GM21367 (cell line): ENCODE data around the gene INO80.

ENCODE experiments used
- ATAC-seq: cut with Tn5 transposase; IDR thresholded peaks from one replicate; pipeline ENCODE4 v1.9.1; 2021; ENCODE audit not compliant: unreplicated experiment

The INO80 gene

GRCh38 chr15:41047474-41047873 lies 68.6 kb downstream of the INO80 start:
- ATAC-seq: no peak

- no peak for ATAC-seq
These were observed 72.7 kb downstream of the INO80 start for GRCh38 chr15:41043276-41043951.

GRCh38 chr15:41042851-41043250 lies 73.2 kb downstream of the INO80 start:
- no peak for ATAC-seq

- ATAC-seq: no peak
These were observed 77.0 kb downstream of the INO80 start for GRCh38 chr15:41039121-41039520.

GRCh38 chr15:41032079-41032328 lies 84.1 kb downstream of the INO80 start:
- ATAC-seq: no peak

GRCh38 chr15:41031232-41032078 lies 84.6 kb downstream of the INO80 start:
- ATAC-seq: no peak

- no peak for ATAC-seq
These were observed 87.2 kb downstream of the INO80 start for GRCh38 chr15:41028853-41029252.

- no peak for ATAC-seq
These were observed 90.7 kb downstream of the INO80 start for GRCh38 chr15:41025393-41025792.

- ATAC-seq: no peak
These were observed 91.2 kb downstream of the INO80 start for GRCh38 chr15:41024885-41025284.

GRCh38 chr15:41024131-41024530 lies 91.9 kb downstream of the INO80 start:
- no peak for ATAC-seq

GRCh38 chr15:41022487-41023090 lies 93.5 kb downstream of the INO80 start:
- no peak for ATAC-seq

- no peak for ATAC-seq
These were observed 95.3 kb downstream of the INO80 start for GRCh38 chr15:41020829-41021228.

GRCh38 chr15:41020311-41020710 lies 95.8 kb downstream of the INO80 start:
- no peak for ATAC-seq

- ATAC-seq: no peak
These were observed 96.9 kb downstream of the INO80 start for GRCh38 chr15:41019174-41019573.

- ATAC-seq: no peak
These were observed 97.5 kb downstream of the INO80 start for GRCh38 chr15:41018534-41018933.

GRCh38 chr15:41017066-41017735 lies 98.9 kb downstream of the INO80 start:
- ATAC-seq: no peak

- no peak for ATAC-seq
These were observed 102.2 kb downstream of the INO80 start for GRCh38 chr15:41013691-41014414.

- no peak for ATAC-seq
These were observed 104.8 kb downstream of the INO80 start for GRCh38 chr15:41011055-41011815.

- no peak for ATAC-seq
These were observed 105.7 kb downstream of the INO80 start for GRCh38 chr15:41010345-41010744.

- ATAC-seq: no peak
These were observed 109.6 kb downstream of the INO80 start for GRCh38 chr15:41006479-41006878.
